B cell (primary cell): Measurements from ENCODE around the gene MTHFSD. TPM values are rescaled to one million over a fixed set of nuclear protein-coding genes. Genes with fewer than 3 reads are reported as not detected.
A peak's percentile ranks its signal among the peaks of the same experiment; 100 is the strongest.

Source experiments
- ATAC-seq: fragments of 200-7000 bp; cut with Tn5 transposase; one replicate; pipeline ENCODE4 v1.10.0; 2021; ENCODE audit warnings: low read depth, mild to moderate bottlenecking, moderate number of reproducible peaks, moderate library complexity
- CTCF ChIA-PET: fragments of 350-600 bp; sonication (Branson Sonifier 250); formaldehyde crosslinking; loops from one replicate; lab custom pipeline; 2021; ENCODE audit warnings: antibody characterized with exemption, inconsistent platforms; lab: Charles Lee
- POLR2A ChIA-PET: fragments of 350-600 bp; sonication (Branson Sonifier 250); formaldehyde crosslinking; loops from one replicate; lab custom pipeline; 2021; ENCODE audit warnings: antibody characterized with exemption; lab: Charles Lee
- DNase-seq: peaks from one replicate; pipeline ENCODE4 v3.0.0; 2013
- H2AFZ ChIP-seq: 2 replicates; pipeline ENCODE4 v1.6.1; 2012; ENCODE audit warnings: mild to moderate bottlenecking, low read depth, low read length; ENCODE audit not compliant: insufficient read depth, poor library complexity, severe bottlenecking
- H3K27ac ChIP-seq, 2 donors: 1 replicate in 1 of 2; 2 replicates in 1 of 2; pipeline ENCODE4 v1.5.1; 2012 to 2013; ENCODE audit warnings: low read length in 2 of 2, mild to moderate bottlenecking in 2 of 2, moderate library complexity in 1 of 2
- H3K27me3 ChIP-seq, 4 experiments: fragments of 200-600 bp in 1 of 4; sonication (generic) in 1 of 4; replicated peaks in 1 of 4; 1 replicate in 2 of 4; 2 replicates in 2 of 4; pipeline versions ENCODE4 v1.6.1 to v1.7.0; 2013 to 2016; ENCODE audit warnings: low read length in 3 of 4, mild to moderate bottlenecking in 2 of 4, mixed read lengths in 1 of 4, moderate library complexity in 1 of 4; ENCODE audit not compliant: insufficient read depth in 4 of 4, control insufficient read depth in 3 of 4; ENCODE audit errors: control extremely low read depth in 1 of 4
- H3K36me3 ChIP-seq, 2 experiments: replicated peaks in 1 of 2; 1 replicate in 1 of 2; 2 replicates in 1 of 2; pipeline versions ENCODE4 v1.6.1 to v1.7.1; 2013; ENCODE audit warnings: low read length in 1 of 2; ENCODE audit not compliant: insufficient read depth in 2 of 2, control insufficient read depth in 1 of 2; ENCODE audit errors: control extremely low read depth in 1 of 2, extremely low read depth in 1 of 2
- H3K4me1 ChIP-seq, 2 donors: fragments of 200-600 bp in 1 of 2; sonication (generic) in 1 of 2; 1 replicate in 1 of 2; 2 replicates in 1 of 2; pipeline versions ENCODE4 v1.5.1 to v1.6.1; 2013 to 2017; ENCODE audit warnings: low read length in 2 of 2; ENCODE audit not compliant: control insufficient read depth in 2 of 2, insufficient read depth in 2 of 2
- H3K4me2 ChIP-seq: replicated peaks from 2 replicates; pipeline ENCODE3; 2012; ENCODE audit warnings: mild to moderate bottlenecking, low read depth, low read length; ENCODE audit not compliant: poor library complexity, severe bottlenecking
- H3K4me3 ChIP-seq, 5 experiments: fragments of 200-600 bp in 1 of 5; sonication (generic) in 1 of 5; 1 replicate in 3 of 5; 2 replicates in 2 of 5; pipeline versions ENCODE4 v1.5.1 to v1.7.0; 2011 to 2016; ENCODE audit warnings: low read length in 4 of 5, mild to moderate bottlenecking in 4 of 5, low read depth in 2 of 5, control low read depth in 1 of 5, moderate library complexity in 1 of 5; ENCODE audit not compliant: insufficient read depth in 1 of 5; ENCODE audit errors: control extremely low read depth in 1 of 5, extremely low read depth in 1 of 5
- H3K79me2 ChIP-seq: fragments of 200-600 bp; sonication (generic); one replicate; pipeline ENCODE4 v1.6.0; 2016; ENCODE audit warnings: low read length; ENCODE audit not compliant: control insufficient read depth, insufficient read depth
- H3K9ac ChIP-seq: fragments of 200-600 bp; sonication (generic); 2 replicates; pipeline ENCODE4 v1.6.1; 2017; ENCODE audit warnings: mild to moderate bottlenecking, low read length, moderate library complexity
- H3K9me3 ChIP-seq, 3 donors: one replicate each; pipeline versions ENCODE4 v1.6.1 to v1.7.1; 2013; ENCODE audit warnings: low read length in 2 of 3; ENCODE audit not compliant: control insufficient read depth in 2 of 3, insufficient read depth in 1 of 3; ENCODE audit errors: control extremely low read depth in 1 of 3
- H4K20me1 ChIP-seq: 2 replicates; pipeline ENCODE4 v1.6.0; 2012; ENCODE audit warnings: mild to moderate bottlenecking, low read length; ENCODE audit not compliant: insufficient read depth, control insufficient read depth, poor library complexity, severe bottlenecking
- H3K27ac Mint-ChIP-seq: one replicate; pipeline ENCODE4 v1.8.0; 2021; ENCODE audit warnings: mixed read lengths
- H3K27me3 Mint-ChIP-seq: one replicate; pipeline ENCODE4 v1.8.0; 2021; ENCODE audit warnings: mixed read lengths
- H3K4me1 Mint-ChIP-seq: one replicate; pipeline ENCODE4 v1.8.0; 2021; ENCODE audit warnings: mixed read lengths
- H3K4me3 Mint-ChIP-seq: one replicate; pipeline ENCODE4 v1.8.0; 2021; ENCODE audit warnings: mixed read lengths
- H3K9me3 Mint-ChIP-seq: one replicate; pipeline ENCODE4 v1.8.0; 2022; ENCODE audit warnings: mixed read lengths; ENCODE audit not compliant: insufficient read depth
- CTCF ChIP-seq: fragments of 200-600 bp; IDR thresholded peaks from one replicate; pipeline ENCODE4 v1.8.0; 2022; ENCODE audit warnings: antibody characterized with exemption, mild to moderate bottlenecking
- EZH2 ChIP-seq: IDR thresholded peaks from 2 replicates; pipeline ENCODE4 v1.6.1; 2012; ENCODE audit warnings: borderline replicate concordance, low read depth, mild to moderate bottlenecking, moderate library complexity, low read length; ENCODE audit not compliant: insufficient read depth, poor library complexity, severe bottlenecking
- WGBS: methylation state at CpG from one replicate; pipeline ENCODE4 v1.1.5; 2013; ENCODE audit warnings: missing lambda C conversion rate; ENCODE audit not compliant: insufficient coverage; 5-methylcytosine and 5-hydroxymethylcytosine counted together
- intact Hi-C: fragments of 100-400 bp; cut with micrococcal nuclease; formaldehyde crosslinking; loops from one replicate; pipeline ENCODE4 v1.10.0; 2022
- polyA plus RNA-seq: library from polyadenylated mRNA; depleted of rRNA; stranded (reverse); fragments of >200 nt; gene quantifications from 2 replicates; pipeline ENCODE4 v1.2.3, GENCODE V29; 2012
- total RNA-seq, 2 donors: library from RNA; stranded (reverse); fragments of 120-200 nt in 1 of 2; gene quantifications; 1 replicate in 1 of 2; 2 replicates in 1 of 2; pipeline versions ENCODE4 v1.2.3 to v1.2.4, GENCODE V29; 2013 to 2022

MTHFSD gene
- total and polyA plus RNA-seq, 2 donors (not counting 1 experiment from before 2014, with no cell fraction given) = 21.5 to 42.0 TPM

- peak overlapping the region; percentile 62 for H3K4me2 ChIP-seq
These were observed 10.8 kb upstream of the MTHFSD start for GRCh38 chr16:86565644-86566511.

More at GRCh38 chr16:86565644-86566511, 10.8 kb upstream of the MTHFSD start:
- ChIA-PET CTCF (no interaction called here), POLR2A (no interaction called here)
- TF ChIP-seq CTCF = no peak
- no peak for TF ChIP-seq EZH2
- Histone ChIP-seq H4K20me1 (no peaks in the 10 kb centered on the region), H3K9me3 (peaks cover 0 to 16% (median 0%) of the 10 kb centered on the region in 3 donors), H3K9ac (no peak overlapping the region), H3K27me3 (peaks cover 0 to 69% (median 41%) of the 10 kb centered on the region in 4 experiments), H3K4me1 (peaks cover 29 to 37% of the 10 kb centered on the region in 2 donors), H3K36me3 (no peaks in the 10 kb centered on the region), H3K27ac (no peak overlapping the region), H3K79me2 (no peaks in the 10 kb centered on the region), H3K4me3 (no peak overlapping the region), H2AFZ (no peak overlapping the region)
- Mint-ChIP-seq H3K27ac (no peak overlapping the region), H3K9me3 (no peaks in the 10 kb centered on the region), H3K27me3 (peaks cover 56% of the 10 kb centered on the region), H3K4me3 (no peak overlapping the region), H3K4me1 (peaks cover 23% of the 10 kb centered on the region)
- ATAC-seq (no peak), DNase-seq (peak; percentile 46)
- 10% methylated on average over 37 of the region's 53 CpGs for WGBS
- intact Hi-C loops = loop anchor here (5.0 kb wide), 1 partner anchor 54 kb away; the partner anchor contains the start of gene FOXF1
